HEK293T (cell line): ENCODE results near the gene ST6GAL1.

Experiments
- BHLHE40 ChIP-seq: fragments of 450-650 bp; IDR thresholded peaks from 2 replicates; pipeline ENCODE4 v1.6.1; 2016; ENCODE audit warnings: mild to moderate bottlenecking, moderate library complexity, borderline replicate concordance
- CTBP1 ChIP-seq: fragments of 450-650 bp; IDR thresholded peaks from 2 replicates; pipeline ENCODE4 v1.6.1; 2016; ENCODE audit warnings: borderline replicate concordance
- ELF4 ChIP-seq: fragments of 450-650 bp; IDR thresholded peaks from 2 replicates; pipeline ENCODE4 v1.6.1; 2017; ENCODE audit warnings: antibody characterized with exemption
- FOXA1 ChIP-seq: fragments of 450-650 bp; IDR thresholded peaks from 2 replicates; pipeline ENCODE4 v1.6.1; 2016; ENCODE audit warnings: mild to moderate bottlenecking
- FOXM1 ChIP-seq: fragments of 450-650 bp; IDR thresholded peaks from 2 replicates; pipeline ENCODE4 v1.6.1; 2017; ENCODE audit warnings: mild to moderate bottlenecking, borderline replicate concordance
- HDGF ChIP-seq: fragments of 450-650 bp; IDR thresholded peaks from 2 replicates; pipeline ENCODE4 v1.6.1; 2017; ENCODE audit warnings: antibody characterized with exemption, borderline replicate concordance
- L3MBTL2 ChIP-seq: fragments of 450-650 bp; conservative IDR thresholded peaks from 2 replicates; pipeline ENCODE4 v1.6.1; 2016; ENCODE audit warnings: mild to moderate bottlenecking
- NFRKB ChIP-seq: fragments of 450-650 bp; IDR thresholded peaks from 2 replicates; pipeline ENCODE4 v1.6.1; 2016; ENCODE audit warnings: mild to moderate bottlenecking, moderate library complexity
- SP1 ChIP-seq: fragments of 450-650 bp; IDR thresholded peaks from 2 replicates; pipeline ENCODE4 v1.6.1; 2017
- SUZ12 ChIP-seq: fragments of 450-650 bp; IDR thresholded peaks from 2 replicates; pipeline ENCODE4 v1.6.1; 2016; ENCODE audit warnings: mild to moderate bottlenecking
- TARDBP ChIP-seq: fragments of 450-650 bp; IDR thresholded peaks from 2 replicates; pipeline ENCODE4 v1.6.1; 2016
- ZNF384 ChIP-seq: fragments of 450-650 bp; IDR thresholded peaks from 2 replicates; pipeline ENCODE4 v1.6.1; 2016

- TF ChIP-seq SUZ12 (no peak), FOXA1 (no peak), FOXM1 (no peak), CTBP1 (no peak), TARDBP (no peak), L3MBTL2 (no peak), BHLHE40 (no peak), NFRKB (no peak), ZNF384 (no peak), SP1 (no peak), HDGF (no peak), ELF4 (no peak)
These were observed 90.0 kb downstream of the ST6GAL1 start for GRCh38 chr3:187020376-187020775.
